Activated CD4-positive, CD25-positive, alpha-beta regulatory T cell treated with anti-CD3 and anti-CD28 coated beads, Interleukin-2, amount 50 U/mL, for 24 hours (primary cell): ENCODE results near the gene KLHL7.
"Not testable (repeated sequence)": the region's sequence is repeated elsewhere in the genome, so short reads cannot be mapped to it uniquely, and the experiment has no call there.

Experiments used
- ATAC-seq, 2 donors: fragments of 150-1000 bp; cut with Tn5 transposase; one replicate each; pipeline ENCODE4 v1.10.0; 2021; ENCODE audit warnings: mild to moderate bottlenecking in 1 of 2, moderate library complexity in 1 of 2

The KLHL7 gene

GRCh38 chr7:23107781-23108180, 2.2 kb downstream of the KLHL7 start:
- ATAC-seq: no peak

DNA sequence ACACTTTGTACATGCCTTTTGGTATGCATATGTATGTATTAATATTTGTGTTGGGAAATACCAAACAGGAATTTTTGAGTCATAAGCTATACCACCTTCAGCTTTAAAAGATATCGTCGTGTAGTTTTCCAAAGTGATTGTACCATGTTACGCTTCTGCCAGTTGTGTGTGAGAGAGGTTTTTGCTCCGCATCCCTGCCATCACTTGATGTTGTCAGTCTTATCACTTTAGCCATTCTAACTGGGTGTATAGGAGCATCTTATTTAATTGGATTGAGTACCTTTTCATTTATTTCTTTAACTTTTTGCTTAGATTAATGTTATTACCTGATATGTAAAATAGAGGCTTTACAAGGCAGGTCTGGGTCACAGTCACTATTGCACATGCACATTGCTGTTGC, 3.4 kb downstream of the KLHL7 start:
- no peak for ATAC-seq

DNA sequence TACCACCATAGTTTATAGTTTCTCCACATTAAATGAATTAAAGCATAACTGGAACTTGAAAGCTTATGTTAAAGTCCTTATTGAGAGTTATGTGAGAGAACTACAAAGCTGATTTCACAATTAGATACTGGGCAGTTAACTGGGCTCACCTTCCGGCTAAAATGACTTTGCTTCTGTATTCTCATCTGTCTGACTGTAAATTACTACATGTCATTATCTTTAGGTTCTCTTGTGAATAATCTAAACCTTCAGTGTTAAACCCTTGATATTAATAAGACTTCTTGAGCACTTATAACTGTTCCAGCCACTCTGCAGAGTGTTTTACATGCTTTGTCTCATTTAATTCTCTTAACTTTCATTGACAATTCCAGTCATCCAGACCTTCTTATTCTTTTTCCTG, 3.9 kb downstream of the KLHL7 start:
- no peak for ATAC-seq

DNA sequence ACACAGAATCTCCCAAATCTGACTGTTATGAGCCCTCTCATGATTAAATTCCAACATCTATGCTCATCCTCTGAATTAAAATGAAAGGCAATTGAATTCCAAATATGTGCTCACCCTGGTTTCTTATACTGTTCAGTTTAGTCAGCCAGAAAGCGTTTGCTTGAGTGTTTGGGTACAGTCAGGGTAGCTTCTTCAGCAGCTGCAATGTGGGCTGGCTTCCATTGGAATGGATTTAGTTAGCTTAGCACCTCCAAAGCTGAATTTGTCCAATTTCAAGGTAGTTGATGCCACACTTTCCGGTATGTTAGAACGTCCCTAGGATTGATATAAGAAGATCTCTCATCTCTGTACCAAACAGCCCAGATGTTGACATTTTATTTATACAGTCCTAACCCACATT, 9.3 kb downstream of the KLHL7 start:
- ATAC-seq: no peak

DNA sequence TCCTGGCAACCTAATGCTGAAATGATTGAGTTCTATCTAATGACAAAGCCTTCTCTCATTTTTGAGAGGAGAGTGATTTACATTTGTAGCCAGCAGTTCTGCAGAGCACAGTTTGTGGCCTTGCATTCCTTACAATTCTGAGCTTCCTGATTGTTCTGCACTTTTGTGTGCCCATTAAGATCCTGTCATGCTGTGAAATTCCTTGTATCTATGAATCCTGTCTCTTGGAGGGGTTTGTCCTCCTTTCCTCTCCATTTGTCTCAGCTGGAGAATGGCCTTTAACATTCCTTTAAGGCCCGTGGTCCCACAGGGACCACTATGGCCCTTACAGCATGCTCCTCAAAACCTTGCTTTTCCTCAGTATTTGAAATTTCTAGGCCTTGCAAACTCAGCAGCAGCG, 10.4 kb downstream of the KLHL7 start:
- ATAC-seq: no peak

- ATAC-seq: no peak
Measured at GRCh38 chr7:23117841-23118240, 12.3 kb downstream of the KLHL7 start.

GRCh38 chr7:23120106-23120505, 14.5 kb downstream of the KLHL7 start:
- ATAC-seq: no peak

- ATAC-seq: no peak
Measured at GRCh38 chr7:23121165-23121564, 15.6 kb downstream of the KLHL7 start.

GRCh38 chr7:23123007-23123406, 17.4 kb downstream of the KLHL7 start:
- no peak for ATAC-seq

- ATAC-seq: no peak
Measured at GRCh38 chr7:23123465-23123864, 17.9 kb downstream of the KLHL7 start.

DNA sequence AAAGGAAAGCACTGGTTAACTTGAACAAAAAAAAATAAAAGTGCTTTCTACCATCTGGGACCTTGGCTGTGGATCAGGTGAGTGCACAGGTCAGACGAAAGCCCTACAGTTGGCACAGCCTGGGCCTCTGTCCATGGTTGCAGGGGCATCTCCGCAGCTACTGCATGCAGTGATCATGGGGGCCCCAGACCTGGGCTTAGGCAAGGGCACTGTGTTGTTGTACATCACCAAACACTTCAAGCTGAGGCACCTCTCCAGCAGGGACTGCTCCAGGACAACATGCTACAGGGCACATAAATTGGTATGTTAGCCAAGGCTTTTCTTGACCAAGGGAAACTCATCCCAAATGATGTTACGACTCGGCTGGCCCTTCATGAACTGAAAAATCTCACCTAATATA, 23.5 kb downstream of the KLHL7 start:
- ATAC-seq: no peak

DNA sequence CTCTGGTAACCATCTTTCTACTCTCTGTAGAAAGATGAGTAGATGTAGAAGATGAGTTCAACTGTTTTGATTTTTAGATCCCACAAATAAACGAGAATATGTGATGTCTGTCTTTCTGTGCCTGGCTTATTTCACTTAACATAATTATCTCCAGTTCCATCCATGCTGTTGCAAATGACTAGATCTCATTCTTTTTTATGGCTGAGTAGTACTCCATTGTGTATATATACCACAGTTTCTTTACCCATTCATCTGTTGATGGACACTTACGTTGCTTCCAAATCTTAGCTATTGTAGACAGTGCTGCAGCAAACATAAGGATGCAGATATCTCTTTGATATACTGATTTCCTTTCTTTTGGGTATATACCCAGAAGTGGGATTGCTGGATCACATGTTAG, 26.2 kb downstream of the KLHL7 start:
- ATAC-seq: not testable (repeated sequence)

DNA sequence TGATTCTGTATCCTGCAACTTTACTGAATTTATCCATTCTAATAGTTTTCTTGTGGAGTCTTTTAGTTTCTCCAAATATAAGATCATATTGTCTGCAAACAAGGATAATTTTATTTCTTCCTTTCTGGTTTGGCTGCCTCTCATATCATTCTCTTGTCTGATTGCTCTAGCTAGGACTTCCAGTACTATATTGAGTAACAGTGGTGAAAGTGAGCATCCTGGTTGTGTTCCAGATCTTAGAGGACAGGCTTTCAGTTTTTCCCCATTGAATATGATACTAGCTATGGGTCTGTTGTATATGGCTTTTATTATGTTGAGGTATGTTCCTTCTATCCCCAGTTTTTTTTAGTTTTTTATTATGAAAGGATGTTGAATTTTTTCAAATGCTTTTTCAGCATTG, 28.2 kb downstream of the KLHL7 start:
- no peak for ATAC-seq

- no peak for ATAC-seq
Measured at GRCh38 chr7:23135755-23136154, 30.2 kb downstream of the KLHL7 start.

GRCh38 chr7:23136216-23136615, 30.6 kb downstream of the KLHL7 start:
- no peak for ATAC-seq

GRCh38 chr7:23157679-23158078, 52.1 kb downstream of the KLHL7 start:
- no peak for ATAC-seq

- ATAC-seq: no peak
Measured at GRCh38 chr7:23158546-23158945, 53.0 kb downstream of the KLHL7 start.

DNA sequence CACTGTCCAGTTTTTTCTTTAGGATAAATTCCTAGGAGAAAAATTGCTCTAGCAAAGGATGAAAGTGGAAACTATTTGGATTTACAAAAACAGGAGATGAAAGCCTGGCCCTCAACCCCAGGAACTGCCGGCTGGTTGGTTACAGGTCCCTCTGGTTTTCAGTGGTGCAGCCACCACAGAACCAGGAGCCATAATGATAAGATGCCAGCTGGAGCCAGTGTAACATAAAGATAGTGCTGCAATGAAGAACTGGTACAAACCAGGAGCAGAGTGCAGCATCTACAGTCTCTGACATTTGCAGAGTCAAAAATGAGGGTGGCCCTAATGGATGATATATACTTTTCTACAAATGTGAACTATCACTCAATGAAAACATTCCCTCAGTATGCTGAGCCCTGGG, 55.9 kb downstream of the KLHL7 start:
- ATAC-seq: no peak

- ATAC-seq: no peak
Measured at GRCh38 chr7:23164846-23165245, 59.3 kb downstream of the KLHL7 start.

DNA sequence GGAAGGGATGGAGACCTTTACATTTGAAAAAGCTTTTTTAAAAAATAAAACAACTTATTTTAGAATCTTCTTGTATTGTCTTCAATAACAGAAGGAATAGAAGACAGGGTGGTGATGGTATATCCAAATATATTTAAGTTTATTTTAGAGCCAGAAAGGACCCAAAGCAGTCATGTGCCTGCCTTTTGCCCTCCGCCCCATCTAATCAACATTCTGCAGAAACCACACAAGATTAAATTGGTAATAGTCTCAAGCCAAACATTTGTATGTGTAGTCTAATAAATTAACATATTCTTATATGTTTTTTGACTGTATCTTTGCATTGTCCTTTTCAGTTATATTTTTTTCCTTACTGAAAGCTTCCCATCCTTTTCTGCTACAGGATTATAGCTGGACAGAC, 59.7 kb downstream of the KLHL7 start:
- ATAC-seq: no peak

GRCh38 chr7:23167691-23168090, 62.1 kb downstream of the KLHL7 start:
- no peak for ATAC-seq

DNA sequence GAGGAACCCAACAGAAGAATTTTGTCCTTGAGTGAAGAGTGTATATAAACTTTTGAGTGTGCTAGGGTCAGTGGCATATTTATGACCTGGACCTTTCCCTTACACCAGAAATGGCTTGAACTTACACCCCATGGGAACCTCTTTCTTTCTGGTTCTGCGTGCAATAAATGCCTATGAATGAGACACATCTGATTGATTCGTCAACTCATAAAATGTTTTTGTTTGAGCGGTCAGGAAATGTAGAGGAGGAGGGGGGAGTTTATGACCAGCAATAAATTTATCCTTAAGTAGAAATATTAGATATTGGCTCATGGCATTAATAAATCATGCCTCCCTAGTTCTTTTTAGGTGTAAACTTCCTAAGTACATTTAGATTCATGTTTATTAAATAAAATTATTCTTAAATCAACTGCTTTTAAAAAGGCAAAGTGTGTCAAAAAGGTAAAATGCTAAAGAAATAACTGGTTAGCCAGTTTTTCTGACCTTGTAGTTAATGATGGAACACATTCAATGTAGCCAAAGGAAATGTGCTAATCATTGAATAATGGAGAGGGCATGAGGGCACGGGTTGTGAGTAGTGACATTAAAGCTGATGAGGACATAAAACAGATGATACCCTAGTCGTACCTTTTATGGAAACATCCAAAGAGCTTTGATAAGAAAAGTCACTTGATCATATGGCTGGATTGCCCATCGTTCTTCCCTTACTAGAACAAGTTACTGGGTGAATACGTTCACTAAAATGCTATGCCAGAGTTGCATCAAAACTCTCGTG, 62.7 kb downstream of the KLHL7 start:
- ATAC-seq: no peak

DNA sequence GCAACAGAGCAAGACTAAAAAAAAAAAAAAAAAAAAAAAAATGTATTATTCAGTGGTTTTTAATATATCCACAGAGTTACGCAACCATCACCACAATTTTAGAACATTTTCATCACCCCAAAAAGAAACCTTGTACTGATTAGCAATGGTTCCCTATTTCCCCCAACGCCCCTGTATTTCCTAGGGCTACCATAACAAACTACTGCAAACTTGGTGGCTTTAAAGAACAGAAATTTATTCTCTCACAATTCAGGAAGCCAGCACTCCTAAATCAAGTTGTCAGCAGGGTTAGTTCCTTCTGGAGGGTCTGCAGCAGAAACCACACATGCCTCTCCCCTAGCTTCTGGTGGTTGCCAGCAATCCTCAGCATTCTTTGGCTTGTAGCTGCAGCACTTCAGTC, 70.4 kb downstream of the KLHL7 start:
- no peak for ATAC-seq

DNA sequence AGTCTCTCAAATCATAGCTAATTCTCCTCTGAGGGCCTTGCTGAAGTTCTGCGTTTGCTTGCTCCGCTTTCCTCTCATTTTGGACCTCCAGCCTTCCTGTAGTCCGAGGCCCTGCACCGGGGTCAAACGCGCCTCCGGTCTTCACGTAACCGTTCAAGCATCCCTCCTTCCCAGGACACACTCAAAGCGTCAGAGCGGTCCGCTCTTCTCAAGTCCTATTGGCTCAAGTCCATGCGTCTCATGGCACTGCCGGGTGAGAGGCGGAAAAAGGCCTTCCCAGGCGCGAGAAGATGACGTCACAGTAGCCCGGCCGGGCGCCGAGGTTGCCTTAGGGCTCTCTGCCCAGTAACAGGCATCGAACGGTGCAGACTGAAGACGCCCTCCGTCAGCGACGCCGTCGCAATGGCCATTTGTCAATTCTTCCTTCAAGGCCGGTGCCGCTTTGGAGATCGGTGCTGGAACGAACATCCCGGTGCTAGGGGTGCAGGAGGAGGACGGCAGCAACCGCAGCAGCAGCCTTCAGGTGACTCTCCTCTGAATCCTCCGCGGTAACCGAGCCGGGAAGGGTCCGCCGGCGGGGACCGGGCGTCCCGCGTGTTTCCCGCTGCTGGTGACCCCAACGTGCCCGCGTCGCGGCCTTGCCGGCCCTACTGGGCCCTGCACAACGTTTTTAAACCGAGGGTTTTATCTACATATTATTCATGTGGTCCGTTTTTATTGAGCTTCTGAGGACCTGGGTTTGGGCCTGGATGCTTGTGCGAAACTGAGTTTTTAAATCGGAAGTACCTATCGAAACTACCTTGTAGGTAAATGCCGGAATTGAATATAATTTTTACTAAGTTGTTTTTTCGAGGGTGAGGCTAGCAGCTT, 76.3 kb downstream of the KLHL7 start, which contains the start of gene NUP42:
TSS of gene NUP42 (plus strand) at position 365 of the 870 bp plus-strand sequence. CDS start at position 403, 38 bp downstream.
- ATAC-seq: peak; percentile 94 to 98
